Measurements from ENCODE around the gene ZBTB7C. TPM values are rescaled to one million over a fixed set of nuclear protein-coding genes. Genes with fewer than 3 reads are reported as not detected.

Gene ZBTB7C
- total and polyA plus RNA-seq, 4 donors = 0.19 to 1.1 (median 0.45) TPM

DNA sequence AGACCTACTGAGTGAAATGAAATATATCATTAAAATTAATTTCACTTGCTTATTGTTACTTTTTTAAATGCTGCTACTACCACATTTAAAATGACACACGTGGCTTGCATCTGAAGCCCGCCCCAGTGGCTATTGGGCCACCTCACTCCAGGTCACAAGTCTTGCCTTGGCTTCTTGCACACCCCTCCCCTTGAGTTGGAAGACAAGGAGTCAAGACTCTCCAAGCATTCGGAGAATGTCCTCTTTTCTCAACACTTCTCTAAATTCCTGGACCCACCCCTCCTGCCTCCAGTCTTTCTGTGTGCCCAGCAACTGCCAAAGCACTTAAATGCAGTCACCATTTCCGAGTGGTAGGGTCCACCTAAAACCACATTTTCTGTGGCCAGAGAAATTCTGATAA is 73.4 kb downstream of the ZBTB7C start:
- no peak overlapping the region for H3K27ac ChIP-seq (ENCODE audit: low read depth in 1 of 2, low read length in 2 of 2)
- H3K9me3 ChIP-seq (ENCODE audit: control insufficient read depth in 4 of 4, low read length in 3 of 4) = no peaks in the 10 kb centered on the region
- no peak for TF ChIP-seq YY1 (IDR thresholded peaks at IDR 0.05)
- TF ChIP-seq JUND (IDR thresholded peaks at IDR 0.05) = no peak
- no peak for TF ChIP-seq NR2F2 (IDR thresholded peaks at IDR 0.05)
- no peak for TF ChIP-seq TAF1 (conservative IDR thresholded peaks at IDR 0.05)
- TF ChIP-seq, protein P1, sequence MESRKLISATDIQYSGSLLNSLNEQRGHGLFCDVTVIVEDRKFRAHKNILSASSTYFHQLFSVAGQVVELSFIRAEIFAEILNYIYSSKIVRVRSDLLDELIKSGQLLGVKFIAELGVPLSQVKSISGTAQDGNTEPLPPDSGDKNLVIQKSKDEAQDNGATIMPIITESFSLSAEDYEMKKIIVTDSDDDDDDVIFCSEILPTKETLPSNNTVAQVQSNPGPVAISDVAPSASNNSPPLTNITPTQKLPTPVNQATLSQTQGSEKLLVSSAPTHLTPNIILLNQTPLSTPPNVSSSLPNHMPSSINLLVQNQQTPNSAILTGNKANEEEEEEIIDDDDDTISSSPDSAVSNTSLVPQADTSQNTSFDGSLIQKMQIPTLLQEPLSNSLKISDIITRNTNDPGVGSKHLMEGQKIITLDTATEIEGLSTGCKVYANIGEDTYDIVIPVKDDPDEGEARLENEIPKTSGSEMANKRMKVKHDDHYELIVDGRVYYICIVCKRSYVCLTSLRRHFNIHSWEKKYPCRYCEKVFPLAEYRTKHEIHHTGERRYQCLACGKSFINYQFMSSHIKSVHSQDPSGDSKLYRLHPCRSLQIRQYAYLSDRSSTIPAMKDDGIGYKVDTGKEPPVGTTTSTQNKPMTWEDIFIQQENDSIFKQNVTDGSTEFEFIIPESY (IDR thresholded peaks at IDR 0.05) = no peak
- TF ChIP-seq, protein P2, sequence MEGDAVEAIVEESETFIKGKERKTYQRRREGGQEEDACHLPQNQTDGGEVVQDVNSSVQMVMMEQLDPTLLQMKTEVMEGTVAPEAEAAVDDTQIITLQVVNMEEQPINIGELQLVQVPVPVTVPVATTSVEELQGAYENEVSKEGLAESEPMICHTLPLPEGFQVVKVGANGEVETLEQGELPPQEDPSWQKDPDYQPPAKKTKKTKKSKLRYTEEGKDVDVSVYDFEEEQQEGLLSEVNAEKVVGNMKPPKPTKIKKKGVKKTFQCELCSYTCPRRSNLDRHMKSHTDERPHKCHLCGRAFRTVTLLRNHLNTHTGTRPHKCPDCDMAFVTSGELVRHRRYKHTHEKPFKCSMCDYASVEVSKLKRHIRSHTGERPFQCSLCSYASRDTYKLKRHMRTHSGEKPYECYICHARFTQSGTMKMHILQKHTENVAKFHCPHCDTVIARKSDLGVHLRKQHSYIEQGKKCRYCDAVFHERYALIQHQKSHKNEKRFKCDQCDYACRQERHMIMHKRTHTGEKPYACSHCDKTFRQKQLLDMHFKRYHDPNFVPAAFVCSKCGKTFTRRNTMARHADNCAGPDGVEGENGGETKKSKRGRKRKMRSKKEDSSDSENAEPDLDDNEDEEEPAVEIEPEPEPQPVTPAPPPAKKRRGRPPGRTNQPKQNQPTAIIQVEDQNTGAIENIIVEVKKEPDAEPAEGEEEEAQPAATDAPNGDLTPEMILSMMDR (IDR thresholded peaks at IDR 0.05; ENCODE audit: low read depth, low read length, missing input control) = no peak
- no peak for TF ChIP-seq RXRA (IDR thresholded peaks at IDR 0.05)
- TF ChIP-seq, protein P3, sequence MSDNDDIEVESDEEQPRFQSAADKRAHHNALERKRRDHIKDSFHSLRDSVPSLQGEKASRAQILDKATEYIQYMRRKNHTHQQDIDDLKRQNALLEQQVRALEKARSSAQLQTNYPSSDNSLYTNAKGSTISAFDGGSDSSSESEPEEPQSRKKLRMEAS (IDR thresholded peaks at IDR 0.05) = no peak
- no peak overlapping the region for H3K4me3 ChIP-seq (ENCODE audit: low read depth in 1 of 3, low read length in 3 of 3)
- H3K27me3 ChIP-seq (ENCODE audit: control insufficient read depth in 4 of 4, insufficient read depth in 4 of 4, low read length in 3 of 4) = no peaks in the 10 kb centered on the region
- H3K36me3 ChIP-seq (ENCODE audit: control insufficient read depth in 4 of 4, insufficient read depth in 3 of 4, low read depth in 1 of 4, low read length in 3 of 4) = no peaks in the 10 kb centered on the region
- no peak overlapping the region for H3K9ac ChIP-seq (ENCODE audit: low read depth in 1 of 2, low read length in 2 of 2)
- no peak for DNase-seq (ENCODE audit: low spot score)
- peaks cover 0 to 7% (median 3%) of the 10 kb centered on the region in 4 donors for H3K4me1 ChIP-seq (ENCODE audit: control insufficient read depth in 4 of 4, insufficient read depth in 4 of 4, low read length in 3 of 4)
- 89% methylated on average over 4 of the region's 4 CpGs for WGBS

DNA sequence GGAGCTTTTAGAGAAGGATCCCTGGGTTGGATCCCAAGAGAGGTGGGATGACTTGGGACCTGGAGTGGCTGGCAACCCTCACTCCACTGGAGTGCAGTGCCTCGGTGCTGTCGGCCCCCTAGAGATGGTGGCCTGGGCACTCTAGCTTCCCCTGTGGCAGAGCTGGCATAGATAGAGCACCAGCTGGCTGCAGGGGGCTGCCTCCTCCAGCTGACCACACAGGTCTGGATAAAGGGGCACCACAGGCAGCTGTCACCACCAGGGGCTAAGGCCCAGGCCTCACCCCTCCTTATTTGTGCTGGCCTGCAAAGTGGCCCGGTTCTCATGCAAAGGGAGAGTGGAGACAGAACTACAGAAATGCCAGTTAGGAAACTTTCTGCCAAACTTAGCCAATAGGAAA is 74.3 kb downstream of the ZBTB7C start:
- Histone ChIP-seq H3K4me3 (ENCODE audit: low read depth in 1 of 3, low read length in 3 of 3) (no peak overlapping the region), H3K9ac (ENCODE audit: low read depth in 1 of 2, low read length in 2 of 2) (no peak overlapping the region), H3K4me1 (ENCODE audit: control insufficient read depth in 4 of 4, insufficient read depth in 4 of 4, low read length in 3 of 4) (peaks cover 0 to 7% (median 3%) of the 10 kb centered on the region in 4 donors), H3K27me3 (ENCODE audit: control insufficient read depth in 4 of 4, insufficient read depth in 4 of 4, low read length in 3 of 4) (no peaks in the 10 kb centered on the region), H3K27ac (ENCODE audit: low read depth in 1 of 2, low read length in 2 of 2) (no peak overlapping the region), H3K9me3 (ENCODE audit: control insufficient read depth in 4 of 4, low read length in 3 of 4) (no peaks in the 10 kb centered on the region), H3K36me3 (ENCODE audit: control insufficient read depth in 4 of 4, insufficient read depth in 3 of 4, low read depth in 1 of 4, low read length in 3 of 4) (no peaks in the 10 kb centered on the region)
- WGBS = 93% methylated on average over 3 of the region's 3 CpGs
- no peak for TF ChIP-seq TAF1 (conservative IDR thresholded peaks at IDR 0.05)
- no peak for TF ChIP-seq GABPA (IDR thresholded peaks at IDR 0.05 in 1 of 2, conservative IDR thresholded peaks at IDR 0.05 in 1 of 2)
- TF ChIP-seq, protein P4, sequence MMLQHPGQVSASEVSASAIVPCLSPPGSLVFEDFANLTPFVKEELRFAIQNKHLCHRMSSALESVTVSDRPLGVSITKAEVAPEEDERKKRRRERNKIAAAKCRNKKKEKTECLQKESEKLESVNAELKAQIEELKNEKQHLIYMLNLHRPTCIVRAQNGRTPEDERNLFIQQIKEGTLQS (IDR thresholded peaks at IDR 0.05) = no peak
- no peak for TF ChIP-seq NR2F2 (IDR thresholded peaks at IDR 0.05)
- TF ChIP-seq JUND (IDR thresholded peaks at IDR 0.05) = no peak
- TF ChIP-seq, protein P5, sequence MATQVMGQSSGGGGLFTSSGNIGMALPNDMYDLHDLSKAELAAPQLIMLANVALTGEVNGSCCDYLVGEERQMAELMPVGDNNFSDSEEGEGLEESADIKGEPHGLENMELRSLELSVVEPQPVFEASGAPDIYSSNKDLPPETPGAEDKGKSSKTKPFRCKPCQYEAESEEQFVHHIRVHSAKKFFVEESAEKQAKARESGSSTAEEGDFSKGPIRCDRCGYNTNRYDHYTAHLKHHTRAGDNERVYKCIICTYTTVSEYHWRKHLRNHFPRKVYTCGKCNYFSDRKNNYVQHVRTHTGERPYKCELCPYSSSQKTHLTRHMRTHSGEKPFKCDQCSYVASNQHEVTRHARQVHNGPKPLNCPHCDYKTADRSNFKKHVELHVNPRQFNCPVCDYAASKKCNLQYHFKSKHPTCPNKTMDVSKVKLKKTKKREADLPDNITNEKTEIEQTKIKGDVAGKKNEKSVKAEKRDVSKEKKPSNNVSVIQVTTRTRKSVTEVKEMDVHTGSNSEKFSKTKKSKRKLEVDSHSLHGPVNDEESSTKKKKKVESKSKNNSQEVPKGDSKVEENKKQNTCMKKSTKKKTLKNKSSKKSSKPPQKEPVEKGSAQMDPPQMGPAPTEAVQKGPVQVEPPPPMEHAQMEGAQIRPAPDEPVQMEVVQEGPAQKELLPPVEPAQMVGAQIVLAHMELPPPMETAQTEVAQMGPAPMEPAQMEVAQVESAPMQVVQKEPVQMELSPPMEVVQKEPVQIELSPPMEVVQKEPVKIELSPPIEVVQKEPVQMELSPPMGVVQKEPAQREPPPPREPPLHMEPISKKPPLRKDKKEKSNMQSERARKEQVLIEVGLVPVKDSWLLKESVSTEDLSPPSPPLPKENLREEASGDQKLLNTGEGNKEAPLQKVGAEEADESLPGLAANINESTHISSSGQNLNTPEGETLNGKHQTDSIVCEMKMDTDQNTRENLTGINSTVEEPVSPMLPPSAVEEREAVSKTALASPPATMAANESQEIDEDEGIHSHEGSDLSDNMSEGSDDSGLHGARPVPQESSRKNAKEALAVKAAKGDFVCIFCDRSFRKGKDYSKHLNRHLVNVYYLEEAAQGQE (IDR thresholded peaks at IDR 0.05) = no peak
- TF ChIP-seq, protein P3 (IDR thresholded peaks at IDR 0.05) = no peak
- no peak for DNase-seq (ENCODE audit: low spot score)

Data from liver (tissue), 9 donors.